HepG2 (cell line): ENCODE measurements around the gene PXK. TPM values are rescaled to one million over a fixed set of nuclear protein-coding genes. Genes with fewer than 3 reads are reported as not detected.

Experiments used
- ASH2L ChIP-seq: fragments of 300-600, 200-600 bp; sonication (generic); IDR thresholded peaks from 2 replicates; pipeline ENCODE4 v1.7.0; 2017; ENCODE audit warnings: low read depth, mild to moderate bottlenecking, moderate library complexity, mixed read lengths, low read length; ENCODE audit not compliant: insufficient read length
- ATRX ChIP-seq: sonication (generic); formaldehyde crosslinking; IDR thresholded peaks from 2 replicates; pipeline ENCODE4 v1.4.0; 2020; ENCODE audit warnings: missing genetic modification reagents, borderline replicate concordance
- CEBPG ChIP-seq: IDR thresholded peaks from 2 replicates; pipeline ENCODE4 v1.6.1; 2016
- DMAP1 ChIP-seq: IDR thresholded peaks from 2 replicates; pipeline ENCODE4 v1.6.1; 2016
- DNMT3B ChIP-seq: conservative IDR thresholded peaks from 2 replicates; pipeline ENCODE4 v1.6.1; 2016; ENCODE audit warnings: missing biosample characterization, control low read depth
- FOXJ3 ChIP-seq: sonication (generic); formaldehyde crosslinking; IDR thresholded peaks from 2 replicates; pipeline ENCODE4 v1.4.0; 2020; ENCODE audit warnings: missing genetic modification reagents, mild to moderate bottlenecking, borderline replicate concordance
- GPN1 ChIP-seq: sonication (generic); formaldehyde crosslinking; IDR thresholded peaks from 2 replicates; pipeline ENCODE4 v1.5.1; 2020; ENCODE audit warnings: missing genetic modification reagents, borderline replicate concordance
- HOXD1 ChIP-seq: sonication (generic); formaldehyde crosslinking; IDR thresholded peaks from 2 replicates; pipeline ENCODE4 v1.5.0; 2020; ENCODE audit warnings: missing genetic modification reagents
- NFYC ChIP-seq: IDR thresholded peaks from 2 replicates; pipeline ENCODE4 v1.6.1; 2016; ENCODE audit warnings: missing genetic modification reagents, missing compliant biosample characterization
- SMAD9 ChIP-seq: sonication (generic); formaldehyde crosslinking; IDR thresholded peaks from 2 replicates; pipeline ENCODE4 v1.5.1; 2020; ENCODE audit warnings: mild to moderate bottlenecking, missing genetic modification reagents
- SOX5 ChIP-seq: IDR thresholded peaks from 2 replicates; pipeline ENCODE4 v1.6.1; 2016; ENCODE audit warnings: borderline replicate concordance
- SRY ChIP-seq: sonication (generic); formaldehyde crosslinking; IDR thresholded peaks from 2 replicates; pipeline ENCODE4 v1.8.0; 2022; ENCODE audit warnings: mild to moderate bottlenecking, missing genetic modification reagents
- TBP ChIP-seq: sonication (generic); formaldehyde crosslinking; IDR thresholded peaks from 2 replicates; pipeline ENCODE4 v1.5.0; 2020; ENCODE audit warnings: missing genetic modification reagents
- XBP1 ChIP-seq: sonication (generic); formaldehyde crosslinking; IDR thresholded peaks from 2 replicates; pipeline ENCODE4 v1.5.0; 2020; ENCODE audit warnings: missing genetic modification reagents
- ZFY ChIP-seq: sonication (generic); formaldehyde crosslinking; IDR thresholded peaks from 2 replicates; pipeline ENCODE4 v1.4.0; 2020; ENCODE audit warnings: missing genetic modification reagents
- ZNF230 ChIP-seq: sonication (generic); formaldehyde crosslinking; IDR thresholded peaks from 2 replicates; pipeline ENCODE4 v1.4.0; 2020; ENCODE audit warnings: mild to moderate bottlenecking, missing genetic modification reagents
- ZNF331 ChIP-seq: sonication (generic); formaldehyde crosslinking; IDR thresholded peaks from 2 replicates; pipeline ENCODE4 v1.4.0; 2020; ENCODE audit warnings: missing genetic modification reagents
- ZNF367 ChIP-seq: sonication (generic); formaldehyde crosslinking; IDR thresholded peaks from 2 replicates; pipeline ENCODE4 v1.4.0; 2020; ENCODE audit warnings: missing genetic modification reagents, borderline replicate concordance
- ZNF446 ChIP-seq: sonication (generic); formaldehyde crosslinking; IDR thresholded peaks from 2 replicates; pipeline ENCODE4 v1.5.0; 2020; ENCODE audit warnings: mild to moderate bottlenecking, missing genetic modification reagents
- ZNF7 ChIP-seq: IDR thresholded peaks from 2 replicates; pipeline ENCODE4 v1.6.1; 2016; ENCODE audit warnings: missing biosample characterization, missing genetic modification reagents
- ZNF816 ChIP-seq: sonication (generic); formaldehyde crosslinking; IDR thresholded peaks from 2 replicates; pipeline ENCODE4 v1.8.0; 2022; ENCODE audit warnings: missing genetic modification reagents, mild to moderate bottlenecking, borderline replicate concordance
- ZNF878 ChIP-seq: sonication (generic); formaldehyde crosslinking; IDR thresholded peaks from 2 replicates; pipeline ENCODE4 v1.8.1; 2023; ENCODE audit warnings: mild to moderate bottlenecking, missing genetic modification reagents, moderate library complexity
- polyA plus RNA-seq, 8 experiments: library from polyadenylated mRNA; depleted of rRNA in 3 of 8; stranded (reverse) in 7 of 8; unstranded in 1 of 8; fragments of >200 nt; fragmentation: Illumina TruSeq in 4 of 8; extraction: Trizol in 4 of 8; gene quantifications; 2 replicates each; pipeline versions ENCODE4 v1.2.1 to v1.2.3, GENCODE V29; 2011 to 2016; ENCODE audit warnings: low read depth in 4 of 8, missing spikeins in 1 of 8, mixed read lengths in 1 of 8; ENCODE audit not compliant: insufficient read depth in 1 of 8
- total RNA-seq, 5 experiments: library from RNA; depleted of rRNA; stranded (reverse); fragments of >200 nt; fragmentation: Illumina TruSeq; extraction: Trizol; gene quantifications; 2 replicates each; pipeline ENCODE4 v1.2.3, GENCODE V29; 2016; ENCODE audit warnings: low read depth in 1 of 5
- TF ChIP-seq, protein P1 (sequence below): sonication (generic); formaldehyde crosslinking; conservative IDR thresholded peaks from 2 replicates; pipeline ENCODE4 v1.5.0; 2020; ENCODE audit warnings: missing genetic modification reagents
- TF ChIP-seq, protein P2 (sequence below): sonication (generic); formaldehyde crosslinking; IDR thresholded peaks from 2 replicates; pipeline ENCODE4 v1.4.0; 2020; ENCODE audit warnings: missing genetic modification reagents
- TF ChIP-seq, protein P3 (sequence below): sonication (generic); formaldehyde crosslinking; conservative IDR thresholded peaks from 2 replicates; pipeline ENCODE4 v1.8.0; 2022; ENCODE audit warnings: mild to moderate bottlenecking, moderate library complexity, missing genetic modification reagents
- TF ChIP-seq, protein P4 (sequence below): sonication (generic); formaldehyde crosslinking; IDR thresholded peaks from 2 replicates; pipeline ENCODE4 v1.9.0; 2021; ENCODE audit warnings: missing genetic modification reagents, mild to moderate bottlenecking, borderline replicate concordance

PXK gene
- total and polyA plus RNA-seq, 2 of the 13 experiments (the other 11 are each of a cell fraction or from before 2014, with no cell fraction given), result 6.4 to 18.6 TPM

DNA sequence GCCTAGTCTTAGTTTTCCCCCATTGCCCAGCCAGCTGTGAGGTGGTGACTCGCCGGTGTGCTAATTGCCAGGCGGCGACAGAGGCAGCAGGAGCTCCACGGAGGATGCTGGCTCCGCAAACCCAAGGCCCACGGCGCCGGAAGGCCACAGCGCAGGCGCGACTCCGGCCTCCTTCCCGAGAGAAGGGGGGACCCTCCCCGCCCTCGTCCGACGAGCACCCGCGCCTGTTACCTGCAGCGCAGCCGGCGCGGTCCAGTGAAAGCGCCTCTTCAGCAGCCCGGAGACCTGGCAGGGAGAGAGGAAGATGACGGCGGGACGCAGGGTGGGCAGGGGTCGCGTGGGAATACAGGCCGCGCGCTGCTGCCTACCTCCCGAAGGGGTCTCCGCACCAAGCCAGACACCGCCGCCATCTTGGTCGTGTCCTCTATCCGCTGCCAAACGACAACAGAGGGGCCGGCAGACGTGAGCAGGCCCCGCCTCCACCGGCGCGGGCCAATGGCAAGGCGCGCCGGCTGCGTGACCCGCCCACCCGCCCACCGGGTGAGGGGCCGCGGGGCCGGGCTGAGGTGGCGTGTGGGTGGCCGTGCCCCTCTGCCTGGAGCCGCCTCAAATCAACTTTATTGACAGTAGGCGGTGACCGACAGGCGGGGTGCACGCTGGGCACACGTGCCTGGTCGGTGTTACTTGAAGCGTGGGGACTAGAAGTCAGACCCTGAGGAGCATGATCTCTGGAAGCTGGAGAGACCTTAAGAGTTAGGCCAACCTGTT is 100.9 kb downstream of the PXK start, which contains the start of gene PDHB (continued):
- TF ChIP-seq ZNF367 (CRISPR knock-in tag), result no peak; the same call in 1 of the 2 replicates
- TF ChIP-seq, protein P1, sequence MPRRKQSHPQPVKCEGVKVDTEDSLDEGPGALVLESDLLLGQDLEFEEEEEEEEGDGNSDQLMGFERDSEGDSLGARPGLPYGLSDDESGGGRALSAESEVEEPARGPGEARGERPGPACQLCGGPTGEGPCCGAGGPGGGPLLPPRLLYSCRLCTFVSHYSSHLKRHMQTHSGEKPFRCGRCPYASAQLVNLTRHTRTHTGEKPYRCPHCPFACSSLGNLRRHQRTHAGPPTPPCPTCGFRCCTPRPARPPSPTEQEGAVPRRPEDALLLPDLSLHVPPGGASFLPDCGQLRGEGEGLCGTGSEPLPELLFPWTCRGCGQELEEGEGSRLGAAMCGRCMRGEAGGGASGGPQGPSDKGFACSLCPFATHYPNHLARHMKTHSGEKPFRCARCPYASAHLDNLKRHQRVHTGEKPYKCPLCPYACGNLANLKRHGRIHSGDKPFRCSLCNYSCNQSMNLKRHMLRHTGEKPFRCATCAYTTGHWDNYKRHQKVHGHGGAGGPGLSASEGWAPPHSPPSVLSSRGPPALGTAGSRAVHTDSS (CRISPR knock-in tag), result no peak
- 0 out of 2 replicates have a peak, but pooled peaks have one; percentile 23 for TF ChIP-seq HOXD1 (CRISPR knock-in tag)
- TF ChIP-seq ZNF230 (CRISPR knock-in tag), result 0 out of 2 replicates have a peak, but pooled peaks have one; percentile 73
- peak; percentile 96; the same call in 1 of the 2 replicates for TF ChIP-seq ZNF446 (CRISPR knock-in tag)
- TF ChIP-seq ATRX (CRISPR knock-in tag), result no peak
- peak; percentile 63; the same call in 1 of the 2 replicates for TF ChIP-seq FOXJ3
- TF ChIP-seq, protein P2, sequence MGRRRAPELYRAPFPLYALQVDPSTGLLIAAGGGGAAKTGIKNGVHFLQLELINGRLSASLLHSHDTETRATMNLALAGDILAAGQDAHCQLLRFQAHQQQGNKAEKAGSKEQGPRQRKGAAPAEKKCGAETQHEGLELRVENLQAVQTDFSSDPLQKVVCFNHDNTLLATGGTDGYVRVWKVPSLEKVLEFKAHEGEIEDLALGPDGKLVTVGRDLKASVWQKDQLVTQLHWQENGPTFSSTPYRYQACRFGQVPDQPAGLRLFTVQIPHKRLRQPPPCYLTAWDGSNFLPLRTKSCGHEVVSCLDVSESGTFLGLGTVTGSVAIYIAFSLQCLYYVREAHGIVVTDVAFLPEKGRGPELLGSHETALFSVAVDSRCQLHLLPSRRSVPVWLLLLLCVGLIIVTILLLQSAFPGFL (CRISPR knock-in tag), result no peak
- peak; percentile 66 for TF ChIP-seq NFYC (CRISPR knock-in tag)
- TF ChIP-seq DMAP1 (CRISPR knock-in tag), result peak; percentile 95
- peak; percentile 97; the same call in 1 of the 2 replicates for TF ChIP-seq SRY (CRISPR knock-in tag)
- 0 out of 2 replicates have a peak, but pooled peaks have one; percentile 68 for TF ChIP-seq GPN1
- TF ChIP-seq, protein P3, sequence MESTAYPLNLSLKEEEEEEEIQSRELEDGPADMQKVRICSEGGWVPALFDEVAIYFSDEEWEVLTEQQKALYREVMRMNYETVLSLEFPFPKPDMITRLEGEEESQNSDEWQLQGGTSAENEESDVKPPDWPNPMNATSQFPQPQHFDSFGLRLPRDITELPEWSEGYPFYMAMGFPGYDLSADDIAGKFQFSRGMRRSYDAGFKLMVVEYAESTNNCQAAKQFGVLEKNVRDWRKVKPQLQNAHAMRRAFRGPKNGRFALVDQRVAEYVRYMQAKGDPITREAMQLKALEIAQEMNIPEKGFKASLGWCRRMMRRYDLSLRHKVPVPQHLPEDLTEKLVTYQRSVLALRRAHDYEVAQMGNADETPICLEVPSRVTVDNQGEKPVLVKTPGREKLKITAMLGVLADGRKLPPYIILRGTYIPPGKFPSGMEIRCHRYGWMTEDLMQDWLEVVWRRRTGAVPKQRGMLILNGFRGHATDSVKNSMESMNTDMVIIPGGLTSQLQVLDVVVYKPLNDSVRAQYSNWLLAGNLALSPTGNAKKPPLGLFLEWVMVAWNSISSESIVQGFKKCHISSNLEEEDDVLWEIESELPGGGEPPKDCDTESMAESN (CRISPR knock-in tag), result peak; percentile 86
- TF ChIP-seq, protein P4, sequence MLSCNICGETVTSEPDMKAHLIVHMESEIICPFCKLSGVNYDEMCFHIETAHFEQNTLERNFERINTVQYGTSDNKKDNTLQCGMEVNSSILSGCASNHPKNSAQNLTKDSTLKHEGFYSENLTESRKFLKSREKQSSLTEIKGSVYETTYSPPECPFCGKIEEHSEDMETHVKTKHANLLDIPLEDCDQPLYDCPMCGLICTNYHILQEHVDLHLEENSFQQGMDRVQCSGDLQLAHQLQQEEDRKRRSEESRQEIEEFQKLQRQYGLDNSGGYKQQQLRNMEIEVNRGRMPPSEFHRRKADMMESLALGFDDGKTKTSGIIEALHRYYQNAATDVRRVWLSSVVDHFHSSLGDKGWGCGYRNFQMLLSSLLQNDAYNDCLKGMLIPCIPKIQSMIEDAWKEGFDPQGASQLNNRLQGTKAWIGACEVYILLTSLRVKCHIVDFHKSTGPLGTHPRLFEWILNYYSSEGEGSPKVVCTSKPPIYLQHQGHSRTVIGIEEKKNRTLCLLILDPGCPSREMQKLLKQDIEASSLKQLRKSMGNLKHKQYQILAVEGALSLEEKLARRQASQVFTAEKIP, result no peak
- 0 out of 2 replicates have a peak, but pooled peaks have one; percentile 34 for TF ChIP-seq CEBPG (CRISPR knock-in tag)
- TF ChIP-seq ZFY (CRISPR knock-in tag), result peak; percentile 91
- TF ChIP-seq ZNF816 (CRISPR knock-in tag), result no peak
- no peak for TF ChIP-seq ZNF7 (CRISPR knock-in tag)
- TF ChIP-seq XBP1 (CRISPR knock-in tag), result no peak
- TF ChIP-seq SOX5 (CRISPR knock-in tag), result 0 out of 2 replicates have a peak, but pooled peaks have one; percentile 61
- TF ChIP-seq ZNF878, result no peak
- no peak for TF ChIP-seq TBP (CRISPR knock-in tag)
- no peak for TF ChIP-seq SMAD9 (CRISPR knock-in tag)
- TF ChIP-seq ASH2L, result peak; percentile 83
- peak; percentile 79; the same call in 1 of the 2 replicates for TF ChIP-seq DNMT3B (CRISPR knock-in tag)
- TF ChIP-seq ZNF331 (CRISPR knock-in tag), result peak; percentile 76
